Omental fat pad (tissue), 4 donors: ENCODE data around the gene JAKMIP1. TPM values are rescaled to one million over a fixed set of nuclear protein-coding genes. Genes with fewer than 3 reads are reported as not detected.

Experiments used
- ATAC-seq: fragments of 150-250 bp; one replicate; pipeline ENCODE4 v1.9.1; 2016; ENCODE audit warnings: mild to moderate bottlenecking, moderate library complexity; ENCODE audit not compliant: low FRiP score
- DNase-seq: peaks from one replicate; pipeline ENCODE4 v3.0.0-alpha.2; 2019; ENCODE audit warnings: low spot score
- total RNA-seq, 4 donors: library from RNA; depleted of rRNA; stranded (reverse); fragments of >200 nt; gene quantifications; one replicate each; pipeline ENCODE4 v1.1.0, GENCODE V29; 2016
- TF ChIP-seq, protein P1 (sequence below), 3 donors: fragments of 450-650 bp; IDR thresholded peaks; one replicate each; pipeline ENCODE4 v1.5.1; 2016 to 2017; ENCODE audit warnings: antibody characterized with exemption in 3 of 3, mild to moderate bottlenecking in 3 of 3, moderate library complexity in 2 of 3

Gene JAKMIP1
- total RNA-seq, 4 donors from 2014 or later: 0.48 to 1.0 (median 0.63) TPM; not detected in 1

DNA sequence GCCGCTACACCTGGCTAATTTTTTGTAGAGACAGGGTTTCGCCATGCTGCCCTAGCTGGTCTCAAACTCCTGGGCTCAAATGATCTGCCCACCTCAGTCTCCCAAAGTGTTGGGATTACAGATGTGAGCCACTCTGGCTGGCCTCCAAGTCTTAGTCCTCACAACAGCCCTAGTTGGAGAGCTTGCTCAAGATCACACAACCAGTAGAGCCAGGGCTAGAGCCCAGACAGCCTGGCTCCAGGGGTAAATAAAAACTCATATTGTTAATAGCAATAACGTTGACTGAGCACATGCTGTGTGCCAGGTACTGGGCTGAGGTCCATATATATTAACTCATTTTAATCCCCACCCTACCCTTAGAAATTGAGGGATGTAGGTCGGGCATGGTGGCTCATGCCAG, 7.3 kb upstream of the JAKMIP1 start:
- TF ChIP-seq, protein P1, sequence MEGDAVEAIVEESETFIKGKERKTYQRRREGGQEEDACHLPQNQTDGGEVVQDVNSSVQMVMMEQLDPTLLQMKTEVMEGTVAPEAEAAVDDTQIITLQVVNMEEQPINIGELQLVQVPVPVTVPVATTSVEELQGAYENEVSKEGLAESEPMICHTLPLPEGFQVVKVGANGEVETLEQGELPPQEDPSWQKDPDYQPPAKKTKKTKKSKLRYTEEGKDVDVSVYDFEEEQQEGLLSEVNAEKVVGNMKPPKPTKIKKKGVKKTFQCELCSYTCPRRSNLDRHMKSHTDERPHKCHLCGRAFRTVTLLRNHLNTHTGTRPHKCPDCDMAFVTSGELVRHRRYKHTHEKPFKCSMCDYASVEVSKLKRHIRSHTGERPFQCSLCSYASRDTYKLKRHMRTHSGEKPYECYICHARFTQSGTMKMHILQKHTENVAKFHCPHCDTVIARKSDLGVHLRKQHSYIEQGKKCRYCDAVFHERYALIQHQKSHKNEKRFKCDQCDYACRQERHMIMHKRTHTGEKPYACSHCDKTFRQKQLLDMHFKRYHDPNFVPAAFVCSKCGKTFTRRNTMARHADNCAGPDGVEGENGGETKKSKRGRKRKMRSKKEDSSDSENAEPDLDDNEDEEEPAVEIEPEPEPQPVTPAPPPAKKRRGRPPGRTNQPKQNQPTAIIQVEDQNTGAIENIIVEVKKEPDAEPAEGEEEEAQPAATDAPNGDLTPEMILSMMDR (IDR thresholded peaks at IDR 0.05): no peak
- ATAC-seq (no peak), DNase-seq (no peak)

DNA sequence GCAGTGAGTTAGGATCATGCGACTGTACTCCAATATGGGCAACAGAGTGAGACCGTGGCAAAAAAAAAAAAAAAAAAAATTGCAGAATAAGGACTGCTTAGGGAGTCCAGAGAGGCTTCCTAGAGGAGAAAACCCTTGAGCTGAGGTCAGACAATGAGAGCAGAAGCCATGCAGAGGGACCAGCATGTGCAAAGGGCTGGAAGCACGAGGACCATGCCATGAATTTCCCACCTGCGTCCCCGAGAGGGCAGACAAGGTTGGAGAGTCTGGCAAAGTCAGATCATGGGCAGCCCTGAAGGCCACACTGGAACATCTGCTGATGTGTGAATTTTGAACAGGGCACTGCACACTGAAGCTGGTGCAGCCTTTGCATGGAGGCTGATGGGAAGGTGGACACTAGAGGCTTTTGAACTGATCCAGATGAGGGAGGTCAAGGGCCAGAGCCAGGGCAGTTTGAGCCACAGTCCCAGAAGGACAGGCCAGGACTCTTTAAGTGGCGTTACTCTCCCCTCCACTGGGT, 6.5 kb upstream of the JAKMIP1 start:
- no peak for ATAC-seq
- TF ChIP-seq, protein P1 (IDR thresholded peaks at IDR 0.05): no peak
- DNase-seq: no peak

GRCh38 chr4:6205973-6206372, 5.6 kb upstream of the JAKMIP1 start:
- TF ChIP-seq, protein P1 (IDR thresholded peaks at IDR 0.05): no peak
- DNase-seq (no peak), ATAC-seq (no peak)

DNA sequence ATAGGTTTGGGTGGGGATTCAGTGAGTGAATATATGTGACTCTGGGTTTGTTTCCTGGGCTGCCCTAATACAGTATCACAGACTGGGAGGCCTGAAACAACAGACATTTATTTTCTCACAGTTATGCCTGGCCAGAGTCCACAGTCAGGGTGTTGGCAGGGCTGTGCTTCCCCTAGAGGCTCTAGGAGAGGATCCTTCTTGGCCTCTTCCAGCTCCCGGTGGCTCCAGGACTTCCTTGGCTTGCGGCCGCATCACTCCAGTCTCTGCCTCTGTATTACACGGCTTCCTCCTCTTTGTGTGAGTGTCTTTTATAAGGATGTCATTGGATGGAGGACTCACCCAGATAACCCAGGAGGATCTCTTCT, 5.2 kb upstream of the JAKMIP1 start:
- DNase-seq (no peak), ATAC-seq (no peak)
- TF ChIP-seq, protein P1 (IDR thresholded peaks at IDR 0.05): no peak

DNA sequence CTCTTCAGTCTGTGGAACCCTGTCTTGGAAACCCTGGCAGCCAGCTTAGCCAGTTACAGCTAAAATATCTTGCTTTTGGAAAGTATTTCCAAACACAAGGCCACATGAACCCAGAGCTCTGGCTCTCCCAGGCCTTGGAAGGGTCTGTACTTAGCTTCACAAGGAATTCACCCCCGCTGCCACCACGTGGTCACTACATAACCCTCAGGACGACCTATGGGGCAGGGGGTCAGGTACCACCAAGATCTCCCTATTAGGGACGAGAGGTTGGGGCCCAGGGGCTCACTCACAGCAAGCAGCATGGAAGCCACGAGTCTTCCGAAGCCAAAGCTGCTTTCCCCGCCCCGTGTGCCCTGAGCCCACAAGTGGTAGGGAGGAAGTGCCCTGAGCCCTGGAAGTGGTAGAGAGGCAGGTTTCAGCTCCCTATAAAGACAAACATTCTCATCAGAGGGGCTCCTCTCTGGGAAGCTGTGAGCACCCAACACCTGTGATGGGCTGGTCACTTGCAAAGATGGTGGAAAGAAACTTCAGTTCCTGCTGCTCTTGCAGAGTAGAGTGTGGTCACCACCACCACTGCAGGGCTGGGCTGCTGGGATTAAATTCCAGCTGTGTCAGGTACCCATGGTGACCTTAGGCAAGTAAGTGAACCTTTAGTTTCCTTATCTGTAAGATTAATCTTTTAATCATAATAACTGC, 4.7 kb upstream of the JAKMIP1 start:
- ATAC-seq: no peak
- TF ChIP-seq, protein P1 (IDR thresholded peaks at IDR 0.05): no peak
- DNase-seq: no peak

DNA sequence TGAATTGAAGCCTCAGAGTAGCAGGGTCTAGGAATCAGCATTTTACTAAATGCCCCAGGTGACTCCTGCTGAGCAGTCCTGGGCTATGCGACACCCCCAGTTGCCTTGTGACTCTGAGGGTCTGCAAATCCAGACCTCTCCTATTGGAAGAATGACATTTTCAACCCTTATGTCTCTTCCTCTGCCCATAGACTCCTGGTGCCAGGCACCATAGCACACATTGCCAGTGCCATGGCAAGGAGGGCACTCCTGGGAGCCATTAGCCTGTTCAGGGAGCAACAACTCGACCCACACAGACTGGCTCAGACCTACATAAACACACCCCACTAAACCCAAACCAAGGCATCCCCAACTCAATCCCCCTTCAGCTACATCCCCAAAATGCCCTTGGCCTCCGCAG, 3.7 kb upstream of the JAKMIP1 start:
- DNase-seq (no peak), ATAC-seq (no peak)
- TF ChIP-seq, protein P1 (IDR thresholded peaks at IDR 0.05): no peak

GRCh38 chr4:6201580-6202091, 1.3 kb upstream of the JAKMIP1 start:
- DNase-seq (no peak), ATAC-seq (no peak)
- TF ChIP-seq, protein P1 (IDR thresholded peaks at IDR 0.05): no peak
